B cell (primary cell): ENCODE measurements around the gene TRIM58. TPM values are rescaled to one million over a fixed set of nuclear protein-coding genes. Genes with fewer than 3 reads are reported as not detected.

ENCODE experiments used
- ATAC-seq: fragments of 200-7000 bp; cut with Tn5 transposase; one replicate; pipeline ENCODE4 v1.10.0; 2021; ENCODE audit warnings: low read depth, mild to moderate bottlenecking, moderate number of reproducible peaks, moderate library complexity
- CTCF ChIA-PET: fragments of 350-600 bp; sonication (Branson Sonifier 250); formaldehyde crosslinking; loops from one replicate; lab custom pipeline; 2021; ENCODE audit warnings: antibody characterized with exemption, inconsistent platforms; lab: Charles Lee
- POLR2A ChIA-PET: fragments of 350-600 bp; sonication (Branson Sonifier 250); formaldehyde crosslinking; loops from one replicate; lab custom pipeline; 2021; ENCODE audit warnings: antibody characterized with exemption; lab: Charles Lee
- DNase-seq: peaks from one replicate; pipeline ENCODE4 v3.0.0; 2013
- H2AFZ ChIP-seq: 2 replicates; pipeline ENCODE4 v1.6.1; 2012; ENCODE audit warnings: mild to moderate bottlenecking, low read depth, low read length; ENCODE audit not compliant: insufficient read depth, poor library complexity, severe bottlenecking
- H3K27ac ChIP-seq, 2 donors: 1 replicate in 1 of 2; 2 replicates in 1 of 2; pipeline ENCODE4 v1.5.1; 2012 to 2013; ENCODE audit warnings: low read length in 2 of 2, mild to moderate bottlenecking in 2 of 2, moderate library complexity in 1 of 2
- H3K27me3 ChIP-seq, 4 experiments: fragments of 200-600 bp in 1 of 4; sonication (generic) in 1 of 4; replicated peaks in 1 of 4; 1 replicate in 2 of 4; 2 replicates in 2 of 4; pipeline versions ENCODE4 v1.6.1 to v1.7.0; 2013 to 2016; ENCODE audit warnings: low read length in 3 of 4, mild to moderate bottlenecking in 2 of 4, mixed read lengths in 1 of 4, moderate library complexity in 1 of 4; ENCODE audit not compliant: insufficient read depth in 4 of 4, control insufficient read depth in 3 of 4; ENCODE audit errors: control extremely low read depth in 1 of 4
- H3K36me3 ChIP-seq, 2 experiments: replicated peaks in 1 of 2; 1 replicate in 1 of 2; 2 replicates in 1 of 2; pipeline versions ENCODE4 v1.6.1 to v1.7.1; 2013; ENCODE audit warnings: low read length in 1 of 2; ENCODE audit not compliant: insufficient read depth in 2 of 2, control insufficient read depth in 1 of 2; ENCODE audit errors: control extremely low read depth in 1 of 2, extremely low read depth in 1 of 2
- H3K4me1 ChIP-seq, 2 donors: fragments of 200-600 bp in 1 of 2; sonication (generic) in 1 of 2; 1 replicate in 1 of 2; 2 replicates in 1 of 2; pipeline versions ENCODE4 v1.5.1 to v1.6.1; 2013 to 2017; ENCODE audit warnings: low read length in 2 of 2; ENCODE audit not compliant: control insufficient read depth in 2 of 2, insufficient read depth in 2 of 2
- H3K4me2 ChIP-seq: replicated peaks from 2 replicates; pipeline ENCODE3; 2012; ENCODE audit warnings: mild to moderate bottlenecking, low read depth, low read length; ENCODE audit not compliant: poor library complexity, severe bottlenecking
- H3K4me3 ChIP-seq, 5 experiments: fragments of 200-600 bp in 1 of 5; sonication (generic) in 1 of 5; 1 replicate in 3 of 5; 2 replicates in 2 of 5; pipeline versions ENCODE4 v1.5.1 to v1.7.0; 2011 to 2016; ENCODE audit warnings: low read length in 4 of 5, mild to moderate bottlenecking in 4 of 5, low read depth in 2 of 5, control low read depth in 1 of 5, moderate library complexity in 1 of 5; ENCODE audit not compliant: insufficient read depth in 1 of 5; ENCODE audit errors: control extremely low read depth in 1 of 5, extremely low read depth in 1 of 5
- H3K79me2 ChIP-seq: fragments of 200-600 bp; sonication (generic); one replicate; pipeline ENCODE4 v1.6.0; 2016; ENCODE audit warnings: low read length; ENCODE audit not compliant: control insufficient read depth, insufficient read depth
- H3K9ac ChIP-seq: fragments of 200-600 bp; sonication (generic); 2 replicates; pipeline ENCODE4 v1.6.1; 2017; ENCODE audit warnings: mild to moderate bottlenecking, low read length, moderate library complexity
- H3K9me3 ChIP-seq, 3 donors: one replicate each; pipeline versions ENCODE4 v1.6.1 to v1.7.1; 2013; ENCODE audit warnings: low read length in 2 of 3; ENCODE audit not compliant: control insufficient read depth in 2 of 3, insufficient read depth in 1 of 3; ENCODE audit errors: control extremely low read depth in 1 of 3
- H4K20me1 ChIP-seq: 2 replicates; pipeline ENCODE4 v1.6.0; 2012; ENCODE audit warnings: mild to moderate bottlenecking, low read length; ENCODE audit not compliant: insufficient read depth, control insufficient read depth, poor library complexity, severe bottlenecking
- H3K27ac Mint-ChIP-seq: one replicate; pipeline ENCODE4 v1.8.0; 2021; ENCODE audit warnings: mixed read lengths
- H3K27me3 Mint-ChIP-seq: one replicate; pipeline ENCODE4 v1.8.0; 2021; ENCODE audit warnings: mixed read lengths
- H3K4me1 Mint-ChIP-seq: one replicate; pipeline ENCODE4 v1.8.0; 2021; ENCODE audit warnings: mixed read lengths
- H3K4me3 Mint-ChIP-seq: one replicate; pipeline ENCODE4 v1.8.0; 2021; ENCODE audit warnings: mixed read lengths
- H3K9me3 Mint-ChIP-seq: one replicate; pipeline ENCODE4 v1.8.0; 2022; ENCODE audit warnings: mixed read lengths; ENCODE audit not compliant: insufficient read depth
- CTCF ChIP-seq: fragments of 200-600 bp; IDR thresholded peaks from one replicate; pipeline ENCODE4 v1.8.0; 2022; ENCODE audit warnings: antibody characterized with exemption, mild to moderate bottlenecking
- EZH2 ChIP-seq: IDR thresholded peaks from 2 replicates; pipeline ENCODE4 v1.6.1; 2012; ENCODE audit warnings: borderline replicate concordance, low read depth, mild to moderate bottlenecking, moderate library complexity, low read length; ENCODE audit not compliant: insufficient read depth, poor library complexity, severe bottlenecking
- WGBS: methylation state at CpG from one replicate; pipeline ENCODE4 v1.1.5; 2013; ENCODE audit warnings: missing lambda C conversion rate; ENCODE audit not compliant: insufficient coverage; 5-methylcytosine and 5-hydroxymethylcytosine counted together
- intact Hi-C: fragments of 100-400 bp; cut with micrococcal nuclease; formaldehyde crosslinking; loops from one replicate; pipeline ENCODE4 v1.10.0; 2022
- polyA plus RNA-seq: library from polyadenylated mRNA; depleted of rRNA; stranded (reverse); fragments of >200 nt; gene quantifications from 2 replicates; pipeline ENCODE4 v1.2.3, GENCODE V29; 2012
- total RNA-seq, 2 donors: library from RNA; stranded (reverse); fragments of 120-200 nt in 1 of 2; gene quantifications; 1 replicate in 1 of 2; 2 replicates in 1 of 2; pipeline versions ENCODE4 v1.2.3 to v1.2.4, GENCODE V29; 2013 to 2022

Gene TRIM58
- total and polyA plus RNA-seq, 2 donors (not counting 1 experiment from before 2014, with no cell fraction given), result 0.84 to 1.5 TPM

- Mint-ChIP-seq H3K4me1 (no peaks in the 10 kb centered on the region), H3K27me3 (no peaks in the 10 kb centered on the region), H3K27ac (no peak overlapping the region), H3K4me3 (no peak overlapping the region), H3K9me3 (no peaks in the 10 kb centered on the region)
- intact Hi-C loops, result no loop called here
- TF ChIP-seq CTCF, result no peak
- no peak for TF ChIP-seq EZH2
- H3K4me1 ChIP-seq, result no peaks in the 10 kb centered on the region
- no peak overlapping the region for H3K9ac ChIP-seq
- no peak overlapping the region for H3K4me2 ChIP-seq
- ChIA-PET POLR2A (no interaction called here), CTCF (no interaction called here)
- no peaks in the 10 kb centered on the region for H4K20me1 ChIP-seq
- ATAC-seq (no peak), DNase-seq (no peak)
- H3K27ac ChIP-seq, result no peak overlapping the region
- H3K36me3 ChIP-seq, result no peaks in the 10 kb centered on the region
- no peak overlapping the region for H2AFZ ChIP-seq
- H3K4me3 ChIP-seq, result no peak overlapping the region
- no peaks in the 10 kb centered on the region for H3K9me3 ChIP-seq
- H3K27me3 ChIP-seq, result peaks cover 0 to 3% (median 0%) of the 10 kb centered on the region in 4 experiments
- WGBS, result 100% methylated on average over 1 of the region's 2 CpGs
- H3K79me2 ChIP-seq, result no peaks in the 10 kb centered on the region
These were observed 44.4 kb upstream of the TRIM58 start for GRCh38 chr1:247812637-247813036.

GRCh38 chr1:247822060-247822459, 34.9 kb upstream of the TRIM58 start:
- Histone ChIP-seq H3K27me3 (no peaks in the 10 kb centered on the region), H3K27ac (no peak overlapping the region), H3K79me2 (no peaks in the 10 kb centered on the region), H3K4me2 (no peak overlapping the region), H2AFZ (no peak overlapping the region), H3K9me3 (no peaks in the 10 kb centered on the region), H3K36me3 (no peaks in the 10 kb centered on the region), H4K20me1 (no peaks in the 10 kb centered on the region), H3K9ac (no peak overlapping the region), H3K4me3 (no peak overlapping the region), H3K4me1 (no peaks in the 10 kb centered on the region)
- ChIA-PET CTCF (no interaction called here), POLR2A (no interaction called here)
- Mint-ChIP-seq H3K27ac (no peak overlapping the region), H3K9me3 (no peaks in the 10 kb centered on the region), H3K27me3 (no peaks in the 10 kb centered on the region), H3K4me1 (peaks cover 3% of the 10 kb centered on the region), H3K4me3 (no peak overlapping the region)
- TF ChIP-seq EZH2 (no peak), CTCF (no peak)
- ATAC-seq (no peak), DNase-seq (no peak)
- no CpG with 5 or more reads among the region's 2 CpGs for WGBS
- intact Hi-C loops, result no loop called here
